Omental fat pad (tissue), 4 donors: ENCODE data around the gene WNT3. TPM values are rescaled to one million over a fixed set of nuclear protein-coding genes. Genes with fewer than 3 reads are reported as not detected.

Source experiments
- ATAC-seq: fragments of 150-250 bp; one replicate; pipeline ENCODE4 v1.9.1; 2016; ENCODE audit warnings: mild to moderate bottlenecking, moderate library complexity; ENCODE audit not compliant: low FRiP score
- DNase-seq: peaks from one replicate; pipeline ENCODE4 v3.0.0-alpha.2; 2019; ENCODE audit warnings: low spot score
- CTCF ChIP-seq, 3 donors: fragments of 450-650 bp; IDR thresholded peaks; one replicate each; pipeline ENCODE4 v1.5.1; 2016 to 2017; ENCODE audit warnings: antibody characterized with exemption in 3 of 3, mild to moderate bottlenecking in 3 of 3, moderate library complexity in 2 of 3
- total RNA-seq, 4 donors: library from RNA; depleted of rRNA; stranded (reverse); fragments of >200 nt; gene quantifications; one replicate each; pipeline ENCODE4 v1.1.0, GENCODE V29; 2016

Gene WNT3
- total RNA-seq, 4 donors from 2014 or later, result 0.82 to 2.1 (median 1.2) TPM

- TF ChIP-seq CTCF (IDR thresholded peaks at IDR 0.05), result no peak
- ATAC-seq, result no peak
- no peak for DNase-seq
Observed at GRCh38 chr17:46834846-46835245, 16.4 kb upstream of the WNT3 start.

GRCh38 chr17:46833840-46834208 is 15.3 kb upstream of the WNT3 start:
- TF ChIP-seq CTCF (IDR thresholded peaks at IDR 0.05), result no peak
- no peak for DNase-seq

GRCh38 chr17:46832945-46833839 is 14.7 kb upstream of the WNT3 start:
- ATAC-seq (peak; percentile 79), DNase-seq (no peak)
- TF ChIP-seq CTCF (IDR thresholded peaks at IDR 0.05), result no peak

More at GRCh38 chr17:46833840-46834208, 15.3 kb upstream of the WNT3 start:
- no peak for ATAC-seq

GRCh38 chr17:46832331-46832821 is 13.9 kb upstream of the WNT3 start:
- no peak for DNase-seq
- no peak for TF ChIP-seq CTCF (IDR thresholded peaks at IDR 0.05)
- no peak for ATAC-seq

GRCh38 chr17:46831573-46832330 is 13.3 kb upstream of the WNT3 start:
- DNase-seq (no peak), ATAC-seq (no peak)
- TF ChIP-seq CTCF (IDR thresholded peaks at IDR 0.05), result no peak

- ATAC-seq, result no peak
Observed at GRCh38 chr17:46827274-46827673, 8.8 kb upstream of the WNT3 start.

More at GRCh38 chr17:46827274-46827673, 8.8 kb upstream of the WNT3 start:
- no peak for TF ChIP-seq CTCF (IDR thresholded peaks at IDR 0.05)
- no peak for DNase-seq
